HepG2 (cell line): ENCODE measurements around the gene FBXO5. TPM values are rescaled to one million over a fixed set of nuclear protein-coding genes. Genes with fewer than 3 reads are reported as not detected.

ENCODE experiments used
- ARNT2 ChIP-seq: sonication (generic); formaldehyde crosslinking; IDR thresholded peaks from 2 replicates; pipeline ENCODE4 v1.8.0; 2022; ENCODE audit warnings: mild to moderate bottlenecking, low read depth, missing genetic modification reagents, moderate library complexity
- CBX5 ChIP-seq: sonication (generic); formaldehyde crosslinking; IDR thresholded peaks from 2 replicates; pipeline ENCODE4 v1.4.0; 2020; ENCODE audit warnings: missing genetic modification reagents, borderline replicate concordance
- GTF3A ChIP-seq: sonication (generic); formaldehyde crosslinking; conservative IDR thresholded peaks from 2 replicates; pipeline ENCODE4 v1.4.0; 2020; ENCODE audit warnings: mild to moderate bottlenecking, missing genetic modification reagents
- MEIS1 ChIP-seq: sonication (generic); formaldehyde crosslinking; IDR thresholded peaks from 2 replicates; pipeline ENCODE4 v1.9.0; 2021; ENCODE audit warnings: mild to moderate bottlenecking, missing genetic modification reagents, moderate library complexity, borderline replicate concordance
- MXD4 ChIP-seq: IDR thresholded peaks from 2 replicates; pipeline ENCODE4 v1.6.1; 2016; ENCODE audit warnings: mild to moderate bottlenecking, missing biosample characterization, missing genetic modification reagents
- NONO ChIP-seq, 2 experiments: fragments of 450-650 bp in 1 of 2; sonication (generic) in 1 of 2; formaldehyde crosslinking in 1 of 2; IDR thresholded peaks in 1 of 2; conservative IDR thresholded peaks in 1 of 2; 2 replicates each; pipeline versions ENCODE4 v1.6.1 to v1.8.0; 2017 to 2022; ENCODE audit warnings: mild to moderate bottlenecking in 1 of 2, missing genetic modification reagents in 1 of 2, moderate library complexity in 1 of 2
- PITX1 ChIP-seq: sonication (generic); formaldehyde crosslinking; IDR thresholded peaks from 2 replicates; pipeline ENCODE4 v1.5.1; 2020; ENCODE audit warnings: mild to moderate bottlenecking, missing genetic modification reagents
- RAD21 ChIP-seq: fragments of 450-650 bp; formaldehyde crosslinking; IDR thresholded peaks from 2 replicates; pipeline ENCODE4 v1.5.0; 2020; ENCODE audit warnings: mild to moderate bottlenecking
- SPEN ChIP-seq: sonication (generic); formaldehyde crosslinking; IDR thresholded peaks from 2 replicates; pipeline ENCODE4 v1.5.1; 2020; ENCODE audit warnings: low read depth, mild to moderate bottlenecking, missing genetic modification reagents
- ZBTB8A ChIP-seq: sonication (generic); formaldehyde crosslinking; IDR thresholded peaks from 2 replicates; pipeline ENCODE4 v1.4.0; 2020; ENCODE audit warnings: mild to moderate bottlenecking, low read depth, missing genetic modification reagents, borderline replicate concordance
- ZIK1 ChIP-seq: sonication (generic); formaldehyde crosslinking; IDR thresholded peaks from 2 replicates; pipeline ENCODE4 v1.5.0; 2020; ENCODE audit warnings: mild to moderate bottlenecking, low read depth, missing genetic modification reagents, borderline replicate concordance
- ZNF331 ChIP-seq: sonication (generic); formaldehyde crosslinking; IDR thresholded peaks from 2 replicates; pipeline ENCODE4 v1.4.0; 2020; ENCODE audit warnings: missing genetic modification reagents
- ZNF430 ChIP-seq: sonication (generic); formaldehyde crosslinking; IDR thresholded peaks from 2 replicates; pipeline ENCODE4 v1.9.0; 2021; ENCODE audit warnings: mild to moderate bottlenecking, missing genetic modification reagents
- ZNF577 ChIP-seq: sonication (generic); formaldehyde crosslinking; IDR thresholded peaks from 2 replicates; pipeline ENCODE4 v1.4.0; 2020; ENCODE audit warnings: mild to moderate bottlenecking, low read depth, missing genetic modification reagents, borderline replicate concordance
- ZNF619 ChIP-seq: sonication (generic); formaldehyde crosslinking; IDR thresholded peaks from 2 replicates; pipeline ENCODE4 v1.4.0; 2020; ENCODE audit warnings: mild to moderate bottlenecking, missing genetic modification reagents
- ZNF792 ChIP-seq: IDR thresholded peaks from 2 replicates; pipeline ENCODE4 v1.6.1; 2016
- ZSCAN31 ChIP-seq: sonication (generic); formaldehyde crosslinking; IDR thresholded peaks from 2 replicates; pipeline ENCODE4 v1.5.0; 2020; ENCODE audit warnings: low read depth, mild to moderate bottlenecking, missing genetic modification reagents
- polyA plus RNA-seq, 8 experiments: library from polyadenylated mRNA; depleted of rRNA in 3 of 8; stranded (reverse) in 7 of 8; unstranded in 1 of 8; fragments of >200 nt; fragmentation: Illumina TruSeq in 4 of 8; extraction: Trizol in 4 of 8; gene quantifications; 2 replicates each; pipeline versions ENCODE4 v1.2.1 to v1.2.3, GENCODE V29; 2011 to 2016; ENCODE audit warnings: low read depth in 4 of 8, missing spikeins in 1 of 8, mixed read lengths in 1 of 8; ENCODE audit not compliant: insufficient read depth in 1 of 8
- total RNA-seq, 5 experiments: library from RNA; depleted of rRNA; stranded (reverse); fragments of >200 nt; fragmentation: Illumina TruSeq; extraction: Trizol; gene quantifications; 2 replicates each; pipeline ENCODE4 v1.2.3, GENCODE V29; 2016; ENCODE audit warnings: low read depth in 1 of 5
- TF ChIP-seq, protein P1 (sequence below): IDR thresholded peaks from 2 replicates; pipeline ENCODE4 v1.6.1; 2016; ENCODE audit warnings: missing genetic modification reagents, missing compliant biosample characterization
- TF ChIP-seq, protein P2 (sequence below): sonication (generic); formaldehyde crosslinking; IDR thresholded peaks from 2 replicates; pipeline ENCODE4 v1.9.0; 2021; ENCODE audit warnings: missing genetic modification reagents, mild to moderate bottlenecking, borderline replicate concordance
- TF ChIP-seq, protein P3 (sequence below): sonication (generic); formaldehyde crosslinking; IDR thresholded peaks from 2 replicates; pipeline ENCODE4 v1.4.0; 2020; ENCODE audit warnings: mild to moderate bottlenecking, low read depth, missing genetic modification reagents
- TF ChIP-seq, protein P4 (sequence below): IDR thresholded peaks from 2 replicates; pipeline ENCODE4 v1.6.1; 2016; ENCODE audit warnings: mild to moderate bottlenecking
- TF ChIP-seq, protein P5 (sequence below): sonication (generic); formaldehyde crosslinking; IDR thresholded peaks from 2 replicates; pipeline ENCODE4 v1.4.0; 2020; ENCODE audit warnings: missing genetic modification reagents

Gene FBXO5
- total and polyA plus RNA-seq, 2 of the 13 experiments (the other 11 are each of a cell fraction or from before 2014, with no cell fraction given) = 15.8 to 41.5 TPM

DNA sequence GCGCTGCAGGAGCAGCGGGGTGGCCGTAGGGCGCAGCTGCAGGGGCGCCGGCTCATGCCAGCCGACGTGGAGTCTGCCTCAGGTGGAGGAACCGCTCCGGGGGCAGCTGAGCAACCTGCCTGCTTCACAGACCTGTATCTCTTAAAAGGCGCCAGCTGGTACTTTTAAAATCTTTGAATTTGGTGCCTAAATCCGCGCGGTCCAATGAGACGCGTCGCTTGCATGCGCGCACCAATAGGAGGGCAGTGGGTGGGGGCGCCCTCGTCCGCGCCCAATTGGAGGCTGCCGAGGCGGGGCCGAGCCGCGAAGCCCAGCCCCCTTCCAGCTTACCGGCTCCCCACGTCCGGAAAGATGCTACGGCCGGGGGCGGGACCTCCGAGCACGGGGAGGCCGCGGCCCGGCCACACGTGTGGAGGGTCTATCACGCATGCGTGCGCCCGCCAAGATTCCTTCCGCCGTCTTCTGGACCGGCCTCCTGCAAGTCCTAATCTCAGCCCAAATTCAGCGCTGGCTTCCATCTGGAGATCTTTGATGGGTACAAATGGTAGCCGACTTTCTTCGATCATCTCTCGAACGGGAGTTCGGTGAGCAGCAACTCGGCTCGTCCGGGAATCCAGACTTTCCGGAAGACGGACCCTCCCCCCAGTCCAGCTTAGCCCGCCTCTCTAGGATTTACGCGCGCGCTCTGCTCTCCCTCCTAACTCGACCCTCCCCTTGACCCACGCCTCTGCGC lies at the start of gene FBXO5 (continued):
- peak; percentile 83; the same call in 1 of the 2 replicates for TF ChIP-seq SPEN (CRISPR knock-in tag)
- TF ChIP-seq ARNT2 (CRISPR knock-in tag) = peak; percentile 94
- TF ChIP-seq, protein P1, sequence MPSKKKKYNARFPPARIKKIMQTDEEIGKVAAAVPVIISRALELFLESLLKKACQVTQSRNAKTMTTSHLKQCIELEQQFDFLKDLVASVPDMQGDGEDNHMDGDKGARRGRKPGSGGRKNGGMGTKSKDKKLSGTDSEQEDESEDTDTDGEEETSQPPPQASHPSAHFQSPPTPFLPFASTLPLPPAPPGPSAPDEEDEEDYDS (CRISPR knock-in tag) = peak; percentile 83
- peak; percentile 13; the same call in 1 of the 2 replicates for TF ChIP-seq ZIK1
- TF ChIP-seq ZNF619 (CRISPR knock-in tag) = peak; percentile 8; the same call in 1 of the 2 replicates
- no peak for TF ChIP-seq PITX1 (CRISPR knock-in tag)
- TF ChIP-seq CBX5 (CRISPR knock-in tag) = peak; percentile 41; the same call in 1 of the 2 replicates
- peak; percentile 92 for TF ChIP-seq ZSCAN31 (CRISPR knock-in tag)
- TF ChIP-seq ZBTB8A (CRISPR knock-in tag) = peak; percentile 90; the same call in 1 of the 2 replicates
- peak; percentile 11; the same call in 1 of the 2 replicates for TF ChIP-seq RAD21 (CRISPR knock-in tag)
- TF ChIP-seq, protein P2, sequence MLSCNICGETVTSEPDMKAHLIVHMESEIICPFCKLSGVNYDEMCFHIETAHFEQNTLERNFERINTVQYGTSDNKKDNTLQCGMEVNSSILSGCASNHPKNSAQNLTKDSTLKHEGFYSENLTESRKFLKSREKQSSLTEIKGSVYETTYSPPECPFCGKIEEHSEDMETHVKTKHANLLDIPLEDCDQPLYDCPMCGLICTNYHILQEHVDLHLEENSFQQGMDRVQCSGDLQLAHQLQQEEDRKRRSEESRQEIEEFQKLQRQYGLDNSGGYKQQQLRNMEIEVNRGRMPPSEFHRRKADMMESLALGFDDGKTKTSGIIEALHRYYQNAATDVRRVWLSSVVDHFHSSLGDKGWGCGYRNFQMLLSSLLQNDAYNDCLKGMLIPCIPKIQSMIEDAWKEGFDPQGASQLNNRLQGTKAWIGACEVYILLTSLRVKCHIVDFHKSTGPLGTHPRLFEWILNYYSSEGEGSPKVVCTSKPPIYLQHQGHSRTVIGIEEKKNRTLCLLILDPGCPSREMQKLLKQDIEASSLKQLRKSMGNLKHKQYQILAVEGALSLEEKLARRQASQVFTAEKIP (CRISPR knock-in tag) = no peak
- TF ChIP-seq, protein P3, sequence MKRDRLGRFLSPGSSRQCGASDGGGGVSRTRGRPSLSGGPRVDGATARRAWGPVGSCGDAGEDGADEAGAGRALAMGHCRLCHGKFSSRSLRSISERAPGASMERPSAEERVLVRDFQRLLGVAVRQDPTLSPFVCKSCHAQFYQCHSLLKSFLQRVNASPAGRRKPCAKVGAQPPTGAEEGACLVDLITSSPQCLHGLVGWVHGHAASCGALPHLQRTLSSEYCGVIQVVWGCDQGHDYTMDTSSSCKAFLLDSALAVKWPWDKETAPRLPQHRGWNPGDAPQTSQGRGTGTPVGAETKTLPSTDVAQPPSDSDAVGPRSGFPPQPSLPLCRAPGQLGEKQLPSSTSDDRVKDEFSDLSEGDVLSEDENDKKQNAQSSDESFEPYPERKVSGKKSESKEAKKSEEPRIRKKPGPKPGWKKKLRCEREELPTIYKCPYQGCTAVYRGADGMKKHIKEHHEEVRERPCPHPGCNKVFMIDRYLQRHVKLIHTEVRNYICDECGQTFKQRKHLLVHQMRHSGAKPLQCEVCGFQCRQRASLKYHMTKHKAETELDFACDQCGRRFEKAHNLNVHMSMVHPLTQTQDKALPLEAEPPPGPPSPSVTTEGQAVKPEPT (CRISPR knock-in tag) = peak; percentile 20; the same call in 1 of the 2 replicates
- TF ChIP-seq MXD4 (CRISPR knock-in tag) = peak; percentile 61; the same call in 1 of the 2 replicates
- no peak for TF ChIP-seq NONO (IDR thresholded peaks at IDR 0.05)
- peak; percentile 2 for TF ChIP-seq NONO (CRISPR knock-in tag; conservative IDR thresholded peaks at IDR 0.05)
- no peak for TF ChIP-seq GTF3A (CRISPR knock-in tag)
- 0 out of 2 replicates have a peak, but pooled peaks have one; percentile 87 for TF ChIP-seq ZNF577 (CRISPR knock-in tag)
- TF ChIP-seq ZNF331 (CRISPR knock-in tag) = peak; percentile 27; the same call in 1 of the 2 replicates
- TF ChIP-seq MEIS1 (CRISPR knock-in tag) = peak; percentile 72; the same call in 1 of the 2 replicates
- peak; percentile 62 for TF ChIP-seq ZNF430 (CRISPR knock-in tag)
- TF ChIP-seq, protein P4, sequence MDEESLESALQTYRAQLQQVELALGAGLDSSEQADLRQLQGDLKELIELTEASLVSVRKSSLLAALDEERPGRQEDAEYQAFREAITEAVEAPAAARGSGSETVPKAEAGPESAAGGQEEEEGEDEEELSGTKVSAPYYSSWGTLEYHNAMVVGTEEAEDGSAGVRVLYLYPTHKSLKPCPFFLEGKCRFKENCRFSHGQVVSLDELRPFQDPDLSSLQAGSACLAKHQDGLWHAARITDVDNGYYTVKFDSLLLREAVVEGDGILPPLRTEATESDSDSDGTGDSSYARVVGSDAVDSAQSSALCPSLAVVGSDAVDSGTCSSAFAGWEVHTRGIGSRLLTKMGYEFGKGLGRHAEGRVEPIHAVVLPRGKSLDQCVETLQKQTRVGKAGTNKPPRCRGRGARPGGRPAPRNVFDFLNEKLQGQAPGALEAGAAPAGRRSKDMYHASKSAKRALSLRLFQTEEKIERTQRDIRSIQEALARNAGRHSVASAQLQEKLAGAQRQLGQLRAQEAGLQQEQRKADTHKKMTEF (CRISPR knock-in tag) = peak; percentile 95
- TF ChIP-seq ZNF792 = peak; percentile 96
- TF ChIP-seq, protein P5, sequence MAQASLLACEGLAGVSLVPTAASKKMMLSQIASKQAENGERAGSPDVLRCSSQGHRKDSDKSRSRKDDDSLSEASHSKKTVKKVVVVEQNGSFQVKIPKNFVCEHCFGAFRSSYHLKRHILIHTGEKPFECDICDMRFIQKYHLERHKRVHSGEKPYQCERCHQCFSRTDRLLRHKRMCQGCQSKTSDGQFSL (CRISPR knock-in tag) = 0 out of 2 replicates have a peak, but pooled peaks have one; percentile 41
